Measurements from ENCODE around the gene DENND6A.

DNA sequence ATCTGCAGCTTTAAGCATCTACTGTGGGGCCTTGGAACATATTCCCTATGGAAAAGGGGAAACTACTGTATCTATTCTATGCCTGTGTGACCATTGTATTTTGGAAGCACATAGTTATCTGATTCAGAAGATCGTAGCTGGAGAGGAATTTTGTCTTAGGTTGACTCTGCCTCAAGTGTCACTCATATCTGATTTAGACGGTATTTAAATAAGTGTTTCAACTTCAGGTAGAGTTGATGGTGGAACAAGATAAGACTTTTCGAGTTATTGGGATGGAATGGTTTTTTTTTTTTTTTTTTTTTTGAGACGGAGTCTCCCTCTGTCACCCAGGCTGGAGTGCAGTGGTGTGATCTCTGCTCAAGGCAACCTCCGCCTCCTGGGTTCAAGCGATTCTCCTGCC, 8.9 kb upstream of the DENND6A start:
- TF ChIP-seq, protein P1, sequence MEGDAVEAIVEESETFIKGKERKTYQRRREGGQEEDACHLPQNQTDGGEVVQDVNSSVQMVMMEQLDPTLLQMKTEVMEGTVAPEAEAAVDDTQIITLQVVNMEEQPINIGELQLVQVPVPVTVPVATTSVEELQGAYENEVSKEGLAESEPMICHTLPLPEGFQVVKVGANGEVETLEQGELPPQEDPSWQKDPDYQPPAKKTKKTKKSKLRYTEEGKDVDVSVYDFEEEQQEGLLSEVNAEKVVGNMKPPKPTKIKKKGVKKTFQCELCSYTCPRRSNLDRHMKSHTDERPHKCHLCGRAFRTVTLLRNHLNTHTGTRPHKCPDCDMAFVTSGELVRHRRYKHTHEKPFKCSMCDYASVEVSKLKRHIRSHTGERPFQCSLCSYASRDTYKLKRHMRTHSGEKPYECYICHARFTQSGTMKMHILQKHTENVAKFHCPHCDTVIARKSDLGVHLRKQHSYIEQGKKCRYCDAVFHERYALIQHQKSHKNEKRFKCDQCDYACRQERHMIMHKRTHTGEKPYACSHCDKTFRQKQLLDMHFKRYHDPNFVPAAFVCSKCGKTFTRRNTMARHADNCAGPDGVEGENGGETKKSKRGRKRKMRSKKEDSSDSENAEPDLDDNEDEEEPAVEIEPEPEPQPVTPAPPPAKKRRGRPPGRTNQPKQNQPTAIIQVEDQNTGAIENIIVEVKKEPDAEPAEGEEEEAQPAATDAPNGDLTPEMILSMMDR (IDR thresholded peaks at IDR 0.05; ENCODE audit: control extremely low read depth in 1 of 3, insufficient read depth in 1 of 3, low read depth in 1 of 3, low read length in 3 of 3), result no peak
- no peak for TF ChIP-seq SP1 (IDR thresholded peaks at IDR 0.05; ENCODE audit: low read depth, low read length)
